Measurements from ENCODE around the gene PITRM1.

DNA sequence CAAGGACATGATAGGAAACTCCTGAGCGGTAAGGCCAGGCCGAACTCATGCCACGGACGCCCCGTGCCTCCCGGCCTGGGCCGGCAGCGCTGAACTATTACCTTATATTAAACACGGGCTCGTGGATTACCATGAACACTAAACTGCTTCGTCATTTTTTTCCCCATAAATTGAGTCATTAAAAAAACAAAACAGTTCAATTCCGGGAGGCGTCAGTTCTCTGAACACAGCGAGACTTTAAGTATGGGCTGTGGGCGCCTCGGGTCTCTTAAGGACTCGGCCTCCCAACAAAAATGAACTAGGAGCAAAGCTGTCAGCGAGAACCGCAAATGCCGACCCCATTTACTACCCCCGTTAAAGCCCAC lies 519 bp downstream of the PITRM1 start:
- TF ChIP-seq, protein P1, sequence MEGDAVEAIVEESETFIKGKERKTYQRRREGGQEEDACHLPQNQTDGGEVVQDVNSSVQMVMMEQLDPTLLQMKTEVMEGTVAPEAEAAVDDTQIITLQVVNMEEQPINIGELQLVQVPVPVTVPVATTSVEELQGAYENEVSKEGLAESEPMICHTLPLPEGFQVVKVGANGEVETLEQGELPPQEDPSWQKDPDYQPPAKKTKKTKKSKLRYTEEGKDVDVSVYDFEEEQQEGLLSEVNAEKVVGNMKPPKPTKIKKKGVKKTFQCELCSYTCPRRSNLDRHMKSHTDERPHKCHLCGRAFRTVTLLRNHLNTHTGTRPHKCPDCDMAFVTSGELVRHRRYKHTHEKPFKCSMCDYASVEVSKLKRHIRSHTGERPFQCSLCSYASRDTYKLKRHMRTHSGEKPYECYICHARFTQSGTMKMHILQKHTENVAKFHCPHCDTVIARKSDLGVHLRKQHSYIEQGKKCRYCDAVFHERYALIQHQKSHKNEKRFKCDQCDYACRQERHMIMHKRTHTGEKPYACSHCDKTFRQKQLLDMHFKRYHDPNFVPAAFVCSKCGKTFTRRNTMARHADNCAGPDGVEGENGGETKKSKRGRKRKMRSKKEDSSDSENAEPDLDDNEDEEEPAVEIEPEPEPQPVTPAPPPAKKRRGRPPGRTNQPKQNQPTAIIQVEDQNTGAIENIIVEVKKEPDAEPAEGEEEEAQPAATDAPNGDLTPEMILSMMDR (IDR thresholded peaks at IDR 0.05): no peak
- TF ChIP-seq POLR2A (IDR thresholded peaks at IDR 0.05) (no peak), POLR2AphosphoS5 (IDR thresholded peaks at IDR 0.05) (no peak), EP300 (IDR thresholded peaks at IDR 0.05) (no peak)

All from upper lobe of left lung (tissue), 4 donors.